Right cardiac atrium (tissue), 5 donors: ENCODE results near the gene CLHC1. TPM values are rescaled to one million over a fixed set of nuclear protein-coding genes. Genes with fewer than 3 reads are reported as not detected.
"Not testable (repeated sequence)": the region's sequence is repeated elsewhere in the genome, so short reads cannot be mapped to it uniquely, and the experiment has no call there.

Experiments
- ATAC-seq, 2 donors: fragments of 200-7000 bp; cut with Tn5 transposase; one replicate each; pipeline versions ENCODE4 v1.8.0 to v1.9.1; 2020; ENCODE audit warnings: moderate library complexity in 2 of 2, mild to moderate bottlenecking in 1 of 2
- DNase-seq, 3 donors: peaks; one replicate each; pipeline ENCODE4 v3.0.0-alpha.2; 2020
- H3K27ac ChIP-seq: one replicate; pipeline ENCODE4 v1.5.1; 2013; ENCODE audit warnings: mild to moderate bottlenecking, low read length, control low read depth, moderate library complexity
- H3K27me3 ChIP-seq: one replicate; pipeline ENCODE4 v1.6.1; 2013; ENCODE audit not compliant: control insufficient read depth, insufficient read depth
- H3K4me1 ChIP-seq: one replicate; pipeline ENCODE4 v1.6.1; 2013; ENCODE audit warnings: low read length; ENCODE audit not compliant: control insufficient read depth, insufficient read depth
- H3K4me3 ChIP-seq: one replicate; pipeline ENCODE4 v1.5.1; 2013; ENCODE audit warnings: low read length, control low read depth
- H3K9me3 ChIP-seq: one replicate; pipeline ENCODE4 v1.6.1; 2013; ENCODE audit warnings: low read length; ENCODE audit not compliant: control insufficient read depth
- WGBS: extraction: QIAGEN DNeasy Blood & Tissue Kit; methylation state at CpG from one replicate; pipeline ENCODE4 v1.1.7; 2013; 5-methylcytosine and 5-hydroxymethylcytosine counted together
- intact Hi-C, 4 donors: fragments of 100-400 bp; cut with DNase I; formaldehyde crosslinking; loops; one replicate each; pipeline versions ENCODE4 v1.11.0 to v1.14.0; 2022 to 2023
- polyA plus RNA-seq: library from polyadenylated mRNA; stranded (reverse); fragments of 200-250 nt; gene quantifications from one replicate; pipeline ENCODE4 v1.2.3, GENCODE V29; 2013
- total RNA-seq, 4 donors: library from RNA; stranded (reverse); fragmentation: NEBNext Ultra II Directional; extraction: Animal tissue kit (Norgen Biotek cat#: 25700); gene quantifications; one replicate each; pipeline ENCODE4 v1.2.1, GENCODE V29; 2021
- donor health status: healthy with polysubstance abuse.
- donor health status: DM: no; HTN: yes; CAD: no.
- donor health status: DM: no; HTN: no; CAD: no.
- donor health status: DM: no; HTN: yes; CAD: no; lungs with severe emphysema.
- donor health status: DM: yes; HTN: yes; CAD: no.

CLHC1 gene
- total and polyA plus RNA-seq, 5 donors, result 4.4 to 9.0 (median 7.3) TPM

GRCh38 chr2:55231546-55232083 is 478 bp downstream of the CLHC1 start:
- Histone ChIP-seq H3K27me3 (no peaks in the 10 kb centered on the region), H3K27ac (peak overlapping the region; percentile 76), H3K4me3 (peak overlapping the region; percentile 96), H3K4me1 (peaks cover 5% of the 10 kb centered on the region), H3K9me3 (no peaks in the 10 kb centered on the region)
- DNase-seq (no peak), ATAC-seq (peak in 1 of 2 donors; percentile 17)
- intact Hi-C loops, result loop anchor here in 1 of 4 donors (5.0 kb wide), 1 partner anchor 36 kb away; the partner anchor contains the start of gene MTIF2
- WGBS, result 6% methylated on average over 13 of the region's 13 CpGs

GRCh38 chr2:55230551-55230950 is 1.5 kb downstream of the CLHC1 start:
- H3K27me3 ChIP-seq, result no peaks in the 10 kb centered on the region
- 96% methylated on average over 3 of the region's 3 CpGs for WGBS
- H3K4me3 ChIP-seq, result no peak overlapping the region
- intact Hi-C loops, result loop anchor here in 1 of 4 donors (5.0 kb wide), 1 partner anchor 37 kb away; the partner anchor contains the start of gene MTIF2
- no peak overlapping the region for H3K27ac ChIP-seq
- H3K4me1 ChIP-seq, result peaks cover 5% of the 10 kb centered on the region
- DNase-seq (no peak), ATAC-seq (no peak)
- H3K9me3 ChIP-seq, result no peaks in the 10 kb centered on the region

GRCh38 chr2:55229221-55229620 is 2.9 kb downstream of the CLHC1 start:
- no peaks in the 10 kb centered on the region for H3K9me3 ChIP-seq
- no peak overlapping the region for H3K27ac ChIP-seq
- intact Hi-C loops, result no loop called here
- H3K4me1 ChIP-seq, result peaks cover 5% of the 10 kb centered on the region
- ATAC-seq (no peak), DNase-seq (no peak)
- H3K27me3 ChIP-seq, result no peaks in the 10 kb centered on the region
- 84% methylated on average over 2 of the region's 2 CpGs for WGBS
- no peak overlapping the region for H3K4me3 ChIP-seq

GRCh38 chr2:55228226-55228563 is 3.9 kb downstream of the CLHC1 start:
- H3K27me3 ChIP-seq, result no peaks in the 10 kb centered on the region
- DNase-seq, result no peak
- intact Hi-C loops, result no loop called here
- H3K27ac ChIP-seq, result no peak overlapping the region
- no peak for ATAC-seq
- no peaks in the 10 kb centered on the region for H3K9me3 ChIP-seq
- H3K4me3 ChIP-seq, result no peak overlapping the region
- H3K4me1 ChIP-seq, result peaks cover 4% of the 10 kb centered on the region

GRCh38 chr2:55227437-55228225 is 4.5 kb downstream of the CLHC1 start:
- H3K4me1 ChIP-seq, ATAC-seq, H3K9me3 ChIP-seq, H3K27me3 ChIP-seq, intact Hi-C loops, DNase-seq, H3K27ac ChIP-seq, H3K4me3 ChIP-seq: not testable (repeated sequence)
- WGBS, result 75% methylated on average over 7 of the region's 7 CpGs

GRCh38 chr2:55225481-55226020 is 6.5 kb downstream of the CLHC1 start:
- 82% methylated on average over 19 of the region's 19 CpGs for WGBS
- H3K9me3 ChIP-seq, result no peaks in the 10 kb centered on the region
- no peaks in the 10 kb centered on the region for H3K27me3 ChIP-seq
- DNase-seq (peak in 1 of 3 donors; percentile 49), ATAC-seq (no peak)
- peaks cover 4% of the 10 kb centered on the region for H3K4me1 ChIP-seq
- intact Hi-C loops, result no loop called here
- no peak overlapping the region for H3K27ac ChIP-seq
- H3K4me3 ChIP-seq, result no peak overlapping the region

GRCh38 chr2:55224761-55225261 is 7.3 kb downstream of the CLHC1 start:
- H3K27ac ChIP-seq, result no peak overlapping the region
- peak; percentile 5 to 6 for ATAC-seq
- intact Hi-C loops, result no loop called here

GRCh38 chr2:55223958-55224760 is 7.9 kb downstream of the CLHC1 start:
- no peak overlapping the region for H3K4me3 ChIP-seq
- DNase-seq (peak in 2 of 3 donors; percentile 60 to 65), ATAC-seq (peak; percentile 35 to 44)
- no peaks in the 10 kb centered on the region for H3K9me3 ChIP-seq
- no peaks in the 10 kb centered on the region for H3K27me3 ChIP-seq
- intact Hi-C loops, result no loop called here
- WGBS, result 75% methylated on average over 25 of the region's 25 CpGs
- H3K27ac ChIP-seq, result peak overlapping the region; percentile 11
- H3K4me1 ChIP-seq, result no peaks in the 10 kb centered on the region

More at GRCh38 chr2:55224761-55225261, 7.3 kb downstream of the CLHC1 start:
- DNase-seq, result peak in 2 of 3 donors; percentile 58 to 59
- H3K9me3 ChIP-seq, result no peaks in the 10 kb centered on the region
- no peak overlapping the region for H3K4me3 ChIP-seq
- WGBS, result 78% methylated on average over 19 of the region's 19 CpGs
- no peaks in the 10 kb centered on the region for H3K27me3 ChIP-seq
- peaks cover 4% of the 10 kb centered on the region for H3K4me1 ChIP-seq

GRCh38 chr2:55213822-55214221 is 18.3 kb downstream of the CLHC1 start:
- H3K4me3 ChIP-seq, result no peak overlapping the region
- H3K4me1 ChIP-seq, result no peaks in the 10 kb centered on the region
- no peaks in the 10 kb centered on the region for H3K27me3 ChIP-seq
- ATAC-seq (no peak), DNase-seq (no peak)
- no peaks in the 10 kb centered on the region for H3K9me3 ChIP-seq
- no peak overlapping the region for H3K27ac ChIP-seq
- intact Hi-C loops, result no loop called here

- Histone ChIP-seq H3K9me3 (no peaks in the 10 kb centered on the region), H3K4me1 (no peaks in the 10 kb centered on the region), H3K27ac (no peak overlapping the region), H3K27me3 (no peaks in the 10 kb centered on the region), H3K4me3 (no peak overlapping the region)
- 95% methylated on average over 2 of the region's 2 CpGs for WGBS
- no peak for DNase-seq
- no peak for ATAC-seq
- intact Hi-C loops, result no loop called here
These were observed 27.1 kb downstream of the CLHC1 start for GRCh38 chr2:55204950-55205349.

- H3K4me3 ChIP-seq, result no peak overlapping the region
- H3K4me1 ChIP-seq, result no peaks in the 10 kb centered on the region
- no peak for DNase-seq
- no peak for ATAC-seq
- no peak overlapping the region for H3K27ac ChIP-seq
- no peaks in the 10 kb centered on the region for H3K9me3 ChIP-seq
- no peaks in the 10 kb centered on the region for H3K27me3 ChIP-seq
- intact Hi-C loops, result no loop called here
- 99% methylated on average over 3 of the region's 3 CpGs for WGBS
These were observed 27.6 kb downstream of the CLHC1 start for GRCh38 chr2:55204536-55204935.
